HepG2 (cell line): ENCODE results near the gene CA6. TPM values are rescaled to one million over a fixed set of nuclear protein-coding genes. Genes with fewer than 3 reads are reported as not detected.

Source experiments
- ATAC-seq: fragments of 200-7000 bp; cut with Tn5 transposase; 3 replicates; pipeline ENCODE4 v1.9.1; 2020; ENCODE audit warnings: mild to moderate bottlenecking, moderate library complexity
- BruUV-seq: library from RNA; stranded (reverse); fragments of 400-500 nt; replicated peaks from 2 replicates; lab custom pipeline; 2021; lab: Mats Ljungman, UMichigan
- CTCF ChIA-PET: fragments of 300-600 bp; formaldehyde crosslinking; extraction: SDS; loops from one replicate; lab custom pipeline; 2021; ENCODE audit warnings: low total read pairs, inconsistent platforms, low intra/inter-chr PET ratio; lab: Yijun Ruan, JAX
- POLR2A ChIA-PET: fragments of 350-600 bp; sonication (Branson Sonifier 250); formaldehyde crosslinking; loops from one replicate; lab custom pipeline; 2020; ENCODE audit warnings: antibody characterized with exemption, inconsistent platforms; lab: Yijun Ruan, JAX
- DNase-seq: peaks from one replicate; pipeline ENCODE4 v3.0.0-alpha.2; 2015; ENCODE audit warnings: low spot score
- FAIRE-seq: peaks from 3 replicates; lab custom pipeline; 2011; peaks lifted over from hg19 to GRCh38; lab: Jason Lieb, UNC
- H2AFZ ChIP-seq: one replicate; pipeline ENCODE4 v1.6.1; 2011; ENCODE audit warnings: low read length, inconsistent platforms
- H3K27ac ChIP-seq: fragments of 300-600 bp; 3 replicates; pipeline ENCODE4 v1.8.0; 2011; ENCODE audit warnings: mixed run types, mild to moderate bottlenecking, mixed read lengths, low read length, inconsistent platforms; ENCODE audit not compliant: insufficient read depth; ENCODE audit errors: extremely low read length
- H3K27me3 ChIP-seq, 2 experiments: fragments of 200-600 bp in 1 of 2; 2 replicates in 1 of 2; 3 replicates in 1 of 2; pipeline versions ENCODE4 v1.6.0 to v1.8.0; 2011; ENCODE audit warnings: low read length in 2 of 2, mild to moderate bottlenecking in 2 of 2, moderate library complexity in 2 of 2, inconsistent platforms in 1 of 2; ENCODE audit not compliant: insufficient read depth in 2 of 2, control insufficient read depth in 1 of 2
- H3K36me3 ChIP-seq, 2 experiments: fragments of 200-600 bp in 1 of 2; replicated peaks in 1 of 2; 2 replicates in 1 of 2; 3 replicates in 1 of 2; pipeline versions ENCODE4 v1.5.1 to v1.8.0; 2011; ENCODE audit warnings: low read length in 2 of 2, inconsistent platforms in 1 of 2; ENCODE audit not compliant: insufficient read depth in 2 of 2, control insufficient read depth in 1 of 2
- H3K4me1 ChIP-seq: 2 replicates; pipeline ENCODE4 v1.5.1; 2012; ENCODE audit warnings: low read length, inconsistent platforms; ENCODE audit not compliant: insufficient read depth
- H3K4me2 ChIP-seq: 2 replicates; pipeline ENCODE4 v1.6.0; 2011; ENCODE audit warnings: low read depth, low read length, inconsistent platforms
- H3K4me3 ChIP-seq, 3 experiments: fragments of 200-600 bp in 1 of 3; sonication (generic), shearing (Covaris generic) in 1 of 3; replicated peaks in 1 of 3; 2 replicates each; pipeline ENCODE4 v1.5.1; 2011 to 2016; ENCODE audit warnings: low read length in 3 of 3, inconsistent platforms in 2 of 3, low read depth in 2 of 3, mild to moderate bottlenecking in 2 of 3, control low read depth in 1 of 3, mixed read lengths in 1 of 3; ENCODE audit not compliant: insufficient read depth in 1 of 3
- H3K79me2 ChIP-seq: one replicate; pipeline ENCODE4 v1.6.1; 2011; ENCODE audit warnings: low read length, inconsistent platforms; ENCODE audit not compliant: insufficient read depth
- H3K9ac ChIP-seq: 2 replicates; pipeline ENCODE4 v1.6.0; 2011; ENCODE audit warnings: mild to moderate bottlenecking, low read depth, low read length, inconsistent platforms; ENCODE audit not compliant: insufficient read depth
- H3K9me3 ChIP-seq: 2 replicates; pipeline ENCODE4 v1.5.1; 2012; ENCODE audit warnings: mild to moderate bottlenecking, low read length
- H4K20me1 ChIP-seq: 2 replicates; pipeline ENCODE4 v1.6.0; 2011; ENCODE audit warnings: inconsistent platforms, mild to moderate bottlenecking, low read length, moderate library complexity; ENCODE audit not compliant: insufficient read depth
- ARID2 ChIP-seq: sonication (generic); formaldehyde crosslinking; IDR thresholded peaks from 2 replicates; pipeline ENCODE4 v1.8.1; 2022; ENCODE audit warnings: mild to moderate bottlenecking, missing genetic modification reagents, borderline replicate concordance
- ATM ChIP-seq: fragments of 450-650 bp; IDR thresholded peaks from 2 replicates; pipeline ENCODE4 v1.7.1; 2017; ENCODE audit warnings: mild to moderate bottlenecking, borderline replicate concordance
- CREB1 ChIP-seq, 2 experiments: fragments of 450-650 bp in 1 of 2; IDR thresholded peaks; 2 replicates each; pipeline ENCODE4 v1.6.1; 2016 to 2017; ENCODE audit warnings: control low read depth in 1 of 2, mild to moderate bottlenecking in 1 of 2, missing compliant biosample characterization in 1 of 2, missing genetic modification characterization in 1 of 2
- FOXA3 ChIP-seq: IDR thresholded peaks from 2 replicates; pipeline ENCODE4 v1.6.1; 2016; ENCODE audit warnings: missing genetic modification reagents, missing compliant biosample characterization
- HNF4A ChIP-seq: sonication (generic); formaldehyde crosslinking; IDR thresholded peaks from 2 replicates; pipeline ENCODE4 v1.4.0; 2020; ENCODE audit warnings: missing genetic modification reagents
- NFE2 ChIP-seq: sonication (generic); formaldehyde crosslinking; IDR thresholded peaks from 2 replicates; pipeline ENCODE4 v1.4.0; 2020; ENCODE audit warnings: missing genetic modification reagents
- POLR2AphosphoS5 ChIP-seq: IDR thresholded peaks from 2 replicates; pipeline ENCODE4 v1.6.1; 2012; ENCODE audit warnings: low read depth, low read length
- PRMT3 ChIP-seq: sonication (generic); formaldehyde crosslinking; IDR thresholded peaks from 2 replicates; pipeline ENCODE4 v1.8.1; 2022; ENCODE audit warnings: low read depth, mild to moderate bottlenecking, moderate library complexity, missing genetic modification reagents, borderline replicate concordance
- SUZ12 ChIP-seq: fragments of 150-350 bp; IDR thresholded peaks from 2 replicates; pipeline ENCODE4 v1.6.1; 2014; ENCODE audit warnings: low read depth, low read length
- TBX3 ChIP-seq: fragments of 450-650 bp; IDR thresholded peaks from 2 replicates; pipeline ENCODE4 v1.6.1; 2017; ENCODE audit warnings: antibody characterized with exemption, mild to moderate bottlenecking, inconsistent platforms, borderline replicate concordance
- ZNF143 ChIP-seq: sonication (generic); formaldehyde crosslinking; IDR thresholded peaks from 2 replicates; pipeline ENCODE4 v1.4.0; 2020; ENCODE audit warnings: missing genetic modification reagents
- ZNF431 ChIP-seq: sonication (generic); formaldehyde crosslinking; IDR thresholded peaks from 2 replicates; pipeline ENCODE4 v1.9.0; 2022; ENCODE audit warnings: missing genetic modification reagents, low read depth, mild to moderate bottlenecking, borderline replicate concordance
- ZNF496 ChIP-seq: sonication (generic); formaldehyde crosslinking; IDR thresholded peaks from 2 replicates; pipeline ENCODE4 v1.8.1; 2023; ENCODE audit warnings: mild to moderate bottlenecking, moderate library complexity, missing genetic modification reagents; ENCODE audit not compliant: insufficient replicate concordance
- ZNF788 ChIP-seq: sonication (generic); formaldehyde crosslinking; IDR thresholded peaks from 2 replicates; pipeline ENCODE4 v1.5.0; 2020; ENCODE audit warnings: mild to moderate bottlenecking, missing genetic modification reagents, borderline replicate concordance
- ZNF792 ChIP-seq: IDR thresholded peaks from 2 replicates; pipeline ENCODE4 v1.6.1; 2016
- WGBS: methylation state at CpG from one replicate; pipeline ENCODE4 v1.1.6; 2017; ENCODE audit warnings: low lambda C conversion rate; 5-methylcytosine and 5-hydroxymethylcytosine counted together
- in situ Hi-C: cut with HindIII; loops from 2 replicates; pipeline ENCODE4 v1.10.0; 2017; ENCODE audit warnings: low pct_unique_long_range_greater_than_20kb; ENCODE audit not compliant: extremely low pct_ligation_motif_present
- intact Hi-C: fragments of 100-400 bp; cut with micrococcal nuclease; formaldehyde crosslinking; loops from one replicate; pipeline ENCODE4 v1.10.0; 2022; ENCODE audit not compliant: unreplicated experiment
- polyA plus RNA-seq, 8 experiments: library from polyadenylated mRNA; depleted of rRNA in 3 of 8; stranded (reverse) in 7 of 8; unstranded in 1 of 8; fragments of >200 nt; fragmentation: Illumina TruSeq in 4 of 8; extraction: Trizol in 4 of 8; gene quantifications; 2 replicates each; pipeline versions ENCODE4 v1.2.1 to v1.2.3, GENCODE V29; 2011 to 2016; ENCODE audit warnings: low read depth in 4 of 8, missing spikeins in 1 of 8, mixed read lengths in 1 of 8; ENCODE audit not compliant: insufficient read depth in 1 of 8
- total RNA-seq, 5 experiments: library from RNA; depleted of rRNA; stranded (reverse); fragments of >200 nt; fragmentation: Illumina TruSeq; extraction: Trizol; gene quantifications; 2 replicates each; pipeline ENCODE4 v1.2.3, GENCODE V29; 2016; ENCODE audit warnings: low read depth in 1 of 5
- TF ChIP-seq, protein P1 (sequence below): sonication (generic); formaldehyde crosslinking; IDR thresholded peaks from 2 replicates; pipeline ENCODE4; 2020; ENCODE audit warnings: missing genetic modification reagents, mild to moderate bottlenecking, borderline replicate concordance
- TF ChIP-seq, protein P2 (sequence below): IDR thresholded peaks from 2 replicates; pipeline ENCODE4 v1.6.1; 2016
- TF ChIP-seq, protein P3 (sequence below): sonication (generic); formaldehyde crosslinking; IDR thresholded peaks from 2 replicates; pipeline ENCODE4 v1.4.0; 2020; ENCODE audit warnings: mild to moderate bottlenecking, missing genetic modification reagents

Gene CA6
- total and polyA plus RNA-seq, 2 of the 13 experiments (the other 11 are each of a cell fraction or from before 2014, with no cell fraction given) = not detected

DNA sequence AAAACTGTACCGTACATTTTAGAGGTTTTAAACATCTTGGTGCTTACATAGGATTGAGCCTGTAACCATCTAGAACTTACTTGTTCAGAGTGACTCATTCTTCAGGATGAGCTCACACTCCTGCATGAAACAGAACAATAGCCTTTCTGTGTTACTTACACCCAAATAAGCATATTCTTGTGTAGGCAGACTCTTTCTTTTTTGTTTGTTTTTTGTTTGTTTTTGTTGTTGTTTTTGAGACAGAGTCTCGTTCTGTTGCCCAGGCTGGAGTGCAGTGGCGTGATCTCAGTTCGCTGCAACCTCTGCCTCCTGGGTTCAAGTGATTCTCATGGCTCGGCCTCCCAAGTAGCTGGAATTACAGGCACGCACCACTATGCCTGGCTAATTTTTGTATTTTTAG is 3.8 kb upstream of the CA6 start (continued):
- no peak for TF ChIP-seq ARID2 (CRISPR knock-in tag)
- TF ChIP-seq ZNF496 = no peak
- 0 out of 2 replicates have a peak, but pooled peaks have one; percentile 9 for TF ChIP-seq FOXA3
- TF ChIP-seq SUZ12 = no peak
- TF ChIP-seq, protein P1, sequence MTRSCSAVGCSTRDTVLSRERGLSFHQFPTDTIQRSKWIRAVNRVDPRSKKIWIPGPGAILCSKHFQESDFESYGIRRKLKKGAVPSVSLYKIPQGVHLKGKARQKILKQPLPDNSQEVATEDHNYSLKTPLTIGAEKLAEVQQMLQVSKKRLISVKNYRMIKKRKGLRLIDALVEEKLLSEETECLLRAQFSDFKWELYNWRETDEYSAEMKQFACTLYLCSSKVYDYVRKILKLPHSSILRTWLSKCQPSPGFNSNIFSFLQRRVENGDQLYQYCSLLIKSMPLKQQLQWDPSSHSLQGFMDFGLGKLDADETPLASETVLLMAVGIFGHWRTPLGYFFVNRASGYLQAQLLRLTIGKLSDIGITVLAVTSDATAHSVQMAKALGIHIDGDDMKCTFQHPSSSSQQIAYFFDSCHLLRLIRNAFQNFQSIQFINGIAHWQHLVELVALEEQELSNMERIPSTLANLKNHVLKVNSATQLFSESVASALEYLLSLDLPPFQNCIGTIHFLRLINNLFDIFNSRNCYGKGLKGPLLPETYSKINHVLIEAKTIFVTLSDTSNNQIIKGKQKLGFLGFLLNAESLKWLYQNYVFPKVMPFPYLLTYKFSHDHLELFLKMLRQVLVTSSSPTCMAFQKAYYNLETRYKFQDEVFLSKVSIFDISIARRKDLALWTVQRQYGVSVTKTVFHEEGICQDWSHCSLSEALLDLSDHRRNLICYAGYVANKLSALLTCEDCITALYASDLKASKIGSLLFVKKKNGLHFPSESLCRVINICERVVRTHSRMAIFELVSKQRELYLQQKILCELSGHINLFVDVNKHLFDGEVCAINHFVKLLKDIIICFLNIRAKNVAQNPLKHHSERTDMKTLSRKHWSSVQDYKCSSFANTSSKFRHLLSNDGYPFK (CRISPR knock-in tag) = no peak
- no peak for TF ChIP-seq ZNF431 (CRISPR knock-in tag)

DNA sequence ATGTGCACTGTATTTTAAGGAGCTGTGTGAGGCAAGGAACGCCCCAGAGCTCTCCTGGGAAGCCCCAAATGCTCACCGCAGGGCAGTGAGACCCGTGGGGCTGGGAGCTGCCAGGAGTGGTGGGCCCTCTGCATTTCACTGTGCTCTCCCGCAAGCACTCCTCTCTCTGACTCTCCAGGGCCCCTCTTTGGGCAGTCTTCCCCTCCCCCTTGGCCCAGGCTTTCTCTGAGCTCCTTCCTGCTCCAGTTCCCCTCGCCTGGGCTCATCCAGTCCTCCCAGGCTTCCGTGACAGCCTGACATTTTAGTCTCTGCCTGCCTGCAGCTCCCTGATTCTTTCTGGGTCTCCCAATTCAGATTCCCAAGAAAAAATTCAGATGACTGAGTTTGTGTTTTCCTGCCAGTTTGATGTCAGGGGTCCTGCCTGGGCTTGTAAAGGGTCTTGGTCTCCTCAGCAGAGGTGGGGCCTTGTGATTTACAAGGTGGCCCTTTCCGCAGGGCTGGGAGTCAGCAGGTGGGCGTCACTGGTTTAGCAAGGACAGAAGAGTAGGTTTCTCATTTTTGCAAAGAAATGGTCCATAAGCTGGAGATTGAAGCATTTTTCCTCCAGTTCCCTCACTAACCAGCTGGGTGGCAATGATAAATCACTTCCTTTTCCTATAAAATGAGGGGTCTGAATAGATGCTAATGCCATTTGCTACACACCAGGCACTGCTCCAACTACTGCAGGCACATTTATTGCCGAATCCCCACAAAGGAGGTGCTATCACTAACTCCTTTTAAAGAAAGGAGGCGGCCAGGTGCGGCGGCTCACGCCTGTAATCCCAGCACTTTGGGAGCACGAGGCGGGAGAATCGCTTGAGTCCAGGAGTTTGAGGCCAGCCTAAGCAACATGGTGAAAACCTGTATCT is 1.9 kb upstream of the CA6 start:
- TF ChIP-seq PRMT3 (CRISPR knock-in tag) (no peak), CREB1 (IDR thresholded peaks at IDR 0.05) (no peak), CREB1 (CRISPR knock-in tag; IDR thresholded peaks at IDR 0.05) (no peak), NFE2 (CRISPR knock-in tag) (no peak), POLR2AphosphoS5 (no peak), ZNF143 (CRISPR knock-in tag) (no peak), TBX3 (no peak), ZNF788 (CRISPR knock-in tag) (no peak), ATM (no peak), ZNF792 (no peak), HNF4A (CRISPR knock-in tag) (no peak)
- TF ChIP-seq, protein P2, sequence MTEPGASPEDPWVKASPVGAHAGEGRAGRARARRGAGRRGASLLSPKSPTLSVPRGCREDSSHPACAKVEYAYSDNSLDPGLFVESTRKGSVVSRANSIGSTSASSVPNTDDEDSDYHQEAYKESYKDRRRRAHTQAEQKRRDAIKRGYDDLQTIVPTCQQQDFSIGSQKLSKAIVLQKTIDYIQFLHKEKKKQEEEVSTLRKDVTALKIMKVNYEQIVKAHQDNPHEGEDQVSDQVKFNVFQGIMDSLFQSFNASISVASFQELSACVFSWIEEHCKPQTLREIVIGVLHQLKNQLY = no peak
- TF ChIP-seq, protein P3, sequence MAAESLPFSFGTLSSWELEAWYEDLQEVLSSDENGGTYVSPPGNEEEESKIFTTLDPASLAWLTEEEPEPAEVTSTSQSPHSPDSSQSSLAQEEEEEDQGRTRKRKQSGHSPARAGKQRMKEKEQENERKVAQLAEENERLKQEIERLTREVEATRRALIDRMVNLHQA (CRISPR knock-in tag) = no peak
- TF ChIP-seq, all 625 proteins: peak for 0
- Histone ChIP-seq H4K20me1 (no peaks in the 10 kb centered on the region), H3K4me1 (peaks cover 38% of the 10 kb centered on the region), H3K9me3 (no peaks in the 10 kb centered on the region), H3K36me3 (no peaks in the 10 kb centered on the region), H3K4me3 (no peak overlapping the region), H3K4me2 (no peak overlapping the region), H3K27ac (no peak overlapping the region), H3K9ac (no peak overlapping the region), H3K27me3 (peaks cover 0 to 30% of the 10 kb centered on the region in 2 experiments; a peak in 3 of 5 replicates), H3K79me2 (no peaks in the 10 kb centered on the region), H2AFZ (no peak overlapping the region)
- intact Hi-C loops = no loop called here
- DNase-seq (no peak), FAIRE-seq (no peak), ATAC-seq (peak; percentile 27; the same call in 1 of the 3 replicates)
- ChIA-PET POLR2A (no interaction called here), CTCF (no interaction called here)
- no TSS peak for BruUV-seq
- 54% methylated on average over 13 of the region's 16 CpGs for WGBS
- in situ Hi-C loops = no loop called here
